IMR-90 (cell line): ENCODE data around the gene MYNN. TPM values are rescaled to one million over a fixed set of nuclear protein-coding genes. Genes with fewer than 3 reads are reported as not detected.
A peak's percentile ranks its signal among the peaks of the same experiment; 100 is the strongest.

Experiments
- ATAC-seq: fragments of 200-7000 bp; cut with Tn5 transposase; 2 replicates; pipeline ENCODE4 v1.9.1; 2020; ENCODE audit warnings: low read depth, mild to moderate bottlenecking, moderate library complexity
- BruUV-seq: library from RNA; stranded (reverse); fragments of 400-500 nt; replicated peaks from 2 replicates; lab custom pipeline; 2021; lab: Mats Ljungman, UMichigan
- CTCF ChIA-PET: fragments of 300-600 bp; formaldehyde crosslinking; extraction: SDS; loops from one replicate; lab custom pipeline; 2021; ENCODE audit warnings: antibody characterized with exemption; lab: Yijun Ruan, JAX
- POLR2A ChIA-PET: fragments of 300-600 bp; sonication (Branson Sonifier 250); formaldehyde crosslinking; loops from one replicate; lab custom pipeline; 2022; ENCODE audit warnings: antibody characterized with exemption; ENCODE audit not compliant: unreplicated experiment; lab: Charles Lee
- DNase-seq: peaks from one replicate; pipeline ENCODE4 v3.0.0; 2013
- H2AFZ ChIP-seq: replicated peaks from 2 replicates; pipeline ENCODE3; 2013; ENCODE audit warnings: low read length, mild to moderate bottlenecking; ENCODE audit not compliant: poor library complexity
- H2AK5ac ChIP-seq: 2 replicates; pipeline ENCODE4 v1.6.1; 2013; ENCODE audit warnings: low read depth, low read length, inconsistent platforms
- H2AK9ac ChIP-seq: replicated peaks from 2 replicates; pipeline ENCODE3; 2013; ENCODE audit warnings: mild to moderate bottlenecking, low read depth, low read length, moderate library complexity; ENCODE audit not compliant: poor library complexity
- H2BK120ac ChIP-seq: 2 replicates; pipeline ENCODE4 v1.6.1; 2013; ENCODE audit warnings: low read depth, low read length, inconsistent platforms
- H2BK15ac ChIP-seq: 3 replicates; pipeline ENCODE4 v1.6.1; 2013; ENCODE audit warnings: low read depth, low read length, inconsistent platforms
- H2BK20ac ChIP-seq: 2 replicates; pipeline ENCODE4 v1.6.1; 2013; ENCODE audit warnings: low read depth, mild to moderate bottlenecking, inconsistent platforms, low read length, moderate library complexity
- H2BK5ac ChIP-seq: 2 replicates; pipeline ENCODE4 v1.6.1; 2013; ENCODE audit warnings: mild to moderate bottlenecking, low read depth, low read length, inconsistent platforms; ENCODE audit not compliant: poor library complexity, severe bottlenecking
- H3K14ac ChIP-seq: replicated peaks from 2 replicates; pipeline ENCODE4 v1.6.1; 2013; ENCODE audit warnings: low read depth, low read length, inconsistent platforms
- H3K18ac ChIP-seq: 2 replicates; pipeline ENCODE4 v1.6.1; 2013; ENCODE audit warnings: low read depth, low read length, control low read depth
- H3K23ac ChIP-seq: 2 replicates; pipeline ENCODE4 v1.6.1; 2013; ENCODE audit warnings: low read depth, low read length, inconsistent platforms
- H3K27ac ChIP-seq: 2 replicates; pipeline ENCODE4 v1.5.1; 2013; ENCODE audit warnings: mild to moderate bottlenecking, control low read depth, low read length; ENCODE audit not compliant: insufficient read depth
- H3K27me3 ChIP-seq: 2 replicates; pipeline ENCODE4 v1.6.1; 2013; ENCODE audit warnings: low read length; ENCODE audit not compliant: control insufficient read depth, insufficient read depth
- H3K36me3 ChIP-seq: 2 replicates; pipeline ENCODE4 v1.6.1; 2013; ENCODE audit warnings: low read length, mixed read lengths; ENCODE audit not compliant: control insufficient read depth, insufficient read depth
- H3K4ac ChIP-seq: 2 replicates; pipeline ENCODE4 v1.6.1; 2013; ENCODE audit warnings: low read depth, low read length, inconsistent platforms
- H3K4me1 ChIP-seq: 2 replicates; pipeline ENCODE4 v1.6.1; 2013; ENCODE audit warnings: low read length, mixed read lengths; ENCODE audit not compliant: control insufficient read depth, insufficient read depth
- H3K4me2 ChIP-seq: 2 replicates; pipeline ENCODE4 v1.6.1; 2013; ENCODE audit warnings: low read depth, mild to moderate bottlenecking, control low read depth, low read length, moderate library complexity
- H3K4me3 ChIP-seq: 2 replicates; pipeline ENCODE4 v1.5.1; 2013; ENCODE audit warnings: low read depth, mild to moderate bottlenecking, control low read depth, low read length, moderate library complexity; ENCODE audit not compliant: insufficient read depth
- H3K56ac ChIP-seq: 2 replicates; pipeline ENCODE4 v1.6.1; 2013; ENCODE audit warnings: low read length, inconsistent platforms; ENCODE audit not compliant: insufficient read depth; ENCODE audit errors: extremely low read depth
- H3K79me1 ChIP-seq, 2 experiments: 2 replicates each; pipeline ENCODE4 v1.6.1; 2013; ENCODE audit warnings: low read length in 2 of 2, inconsistent platforms in 1 of 2, low read depth in 1 of 2
- H3K9ac ChIP-seq: 2 replicates; pipeline ENCODE4 v1.6.1; 2013; ENCODE audit warnings: low read depth, low read length, control low read depth
- H3K9me1 ChIP-seq: 2 replicates; pipeline ENCODE4 v1.6.1; 2013; ENCODE audit warnings: low read length, inconsistent platforms; ENCODE audit not compliant: insufficient read depth
- H3K9me3 ChIP-seq: 2 replicates; pipeline ENCODE4 v1.6.1; 2013; ENCODE audit warnings: low read length; ENCODE audit not compliant: control insufficient read depth, insufficient read depth
- H4K20me1 ChIP-seq: 2 replicates; pipeline ENCODE4 v1.6.1; 2013; ENCODE audit warnings: low read length, inconsistent platforms; ENCODE audit not compliant: insufficient read depth
- H4K5ac ChIP-seq: 2 replicates; pipeline ENCODE4 v1.6.1; 2013; ENCODE audit warnings: mild to moderate bottlenecking, low read depth, low read length, control low read depth
- H4K8ac ChIP-seq, 2 experiments: 2 replicates each; pipeline ENCODE4 v1.6.1; 2013; ENCODE audit warnings: low read depth in 2 of 2, low read length in 2 of 2, control low read depth in 1 of 2, inconsistent platforms in 1 of 2
- H4K91ac ChIP-seq: 2 replicates; pipeline ENCODE4 v1.6.1; 2013; ENCODE audit warnings: low read depth, low read length, inconsistent platforms; ENCODE audit not compliant: insufficient read depth
- BHLHE40 ChIP-seq: fragments of 150-350 bp; IDR thresholded peaks from 2 replicates; pipeline ENCODE4 v1.6.1; 2016; ENCODE audit warnings: mild to moderate bottlenecking, low read depth, low read length
- CEBPB ChIP-seq: IDR thresholded peaks from 2 replicates; pipeline ENCODE4 v1.6.1; 2012; ENCODE audit warnings: low read depth, low read length, improper control_type of control experiment
- CHD1 ChIP-seq: IDR thresholded peaks from 2 replicates; pipeline ENCODE4 v1.6.1; 2012; ENCODE audit warnings: low read depth, low read length, improper control_type of control experiment
- FOS ChIP-seq: fragments of 150-350 bp; IDR thresholded peaks from 2 replicates; pipeline ENCODE4 v1.6.1; 2016; ENCODE audit warnings: low read depth, low read length
- MAFK ChIP-seq: IDR thresholded peaks from 2 replicates; pipeline ENCODE4 v1.6.1; 2012; ENCODE audit warnings: low read depth, low read length, improper control_type of control experiment
- MAZ ChIP-seq: IDR thresholded peaks from 2 replicates; pipeline ENCODE4 v1.6.1; 2012; ENCODE audit warnings: low read depth, mild to moderate bottlenecking, low read length, improper control_type of control experiment, moderate library complexity, borderline replicate concordance
- MXI1 ChIP-seq: IDR thresholded peaks from 2 replicates; pipeline ENCODE4 v1.6.1; 2012; ENCODE audit warnings: low read depth, mild to moderate bottlenecking, low read length, moderate library complexity, borderline replicate concordance
- NFE2L2 ChIP-seq: fragments of 150-350 bp; IDR thresholded peaks from 2 replicates; pipeline ENCODE4 v1.6.1; 2016; ENCODE audit warnings: low read depth, mild to moderate bottlenecking, low read length
- POLR2A ChIP-seq: IDR thresholded peaks from 2 replicates; pipeline ENCODE4 v1.6.1; 2012; ENCODE audit warnings: mild to moderate bottlenecking, low read depth, low read length
- RAD21 ChIP-seq: IDR thresholded peaks from 2 replicates; pipeline ENCODE4 v1.6.1; 2012; ENCODE audit warnings: low read length, improper control_type of control experiment
- RCOR1 ChIP-seq: IDR thresholded peaks from 2 replicates; pipeline ENCODE4 v1.6.1; 2012; ENCODE audit warnings: mild to moderate bottlenecking, low read length, improper control_type of control experiment; ENCODE audit not compliant: insufficient replicate concordance
- RFX5 ChIP-seq: IDR thresholded peaks from 2 replicates; pipeline ENCODE4 v1.8.0; 2012; ENCODE audit warnings: low read depth, mild to moderate bottlenecking, low read length, moderate library complexity
- SMC3 ChIP-seq: fragments of 150-350 bp; IDR thresholded peaks from 2 replicates; pipeline ENCODE4 v1.6.1; 2016; ENCODE audit warnings: low read depth, mild to moderate bottlenecking, antibody characterized with exemption, low read length, moderate library complexity
- USF2 ChIP-seq: fragments of 150-350 bp; IDR thresholded peaks from 2 replicates; pipeline ENCODE4 v1.6.1; 2017; ENCODE audit warnings: mild to moderate bottlenecking, antibody characterized with exemption, low read length, low read depth
- WGBS, 2 experiments: methylation state at CpG; one replicate each; pipeline versions ENCODE4 v1.1.5 to v1.1.7; 2013; ENCODE audit warnings: missing lambda C conversion rate in 2 of 2; ENCODE audit not compliant: insufficient read length in 1 of 2; ENCODE audit errors: extremely low coverage in 2 of 2; 5-methylcytosine and 5-hydroxymethylcytosine counted together
- dilution Hi-C: fragments of 300-500 bp; cut with HindIII; formaldehyde crosslinking; loops from one replicate; pipeline ENCODE4 v1.14.3; 2018; ENCODE audit warnings: low sequenced_read_pairs; ENCODE audit not compliant: unreplicated experiment
- in situ Hi-C: fragments of 300-500 bp; cut with MboI; formaldehyde crosslinking; loops from 3 replicates; pipeline ENCODE4 v1.14.3; 2019; ENCODE audit warnings: low sequenced_read_pairs, inconsistent platforms, mixed read lengths
- intact Hi-C: fragments of 100-400 bp; cut with micrococcal nuclease; formaldehyde crosslinking; loops from 2 replicates; pipeline ENCODE4 v1.10.0; 2022
- polyA plus RNA-seq, 3 experiments: library from polyadenylated mRNA; depleted of rRNA; stranded (reverse); fragments of >200 nt; gene quantifications; 2 replicates each; pipeline ENCODE4 v1.2.3, GENCODE V29; 2012; ENCODE audit warnings: low replicate concordance in 1 of 3
- total RNA-seq: library from RNA; depleted of rRNA; stranded (reverse); fragments of >200 nt; gene quantifications from 2 replicates; pipeline ENCODE4 v1.2.3, GENCODE V29; 2012
- TF ChIP-seq, protein P1 (sequence below): fragments of 150-350 bp; IDR thresholded peaks from 2 replicates; pipeline ENCODE4 v1.6.1; 2016; ENCODE audit warnings: low read depth, mild to moderate bottlenecking, low read length, moderate library complexity, borderline replicate concordance
- TF ChIP-seq, protein P2 (sequence below): conservative IDR thresholded peaks from 2 replicates; pipeline ENCODE4 v1.5.1; 2012; ENCODE audit warnings: mild to moderate bottlenecking, low read depth, low read length, improper control_type of control experiment

Gene MYNN
- total and polyA plus RNA-seq, 2 of the 4 experiments (the other 2 are of a cell fraction): 11.8 to 26.9 TPM

DNA sequence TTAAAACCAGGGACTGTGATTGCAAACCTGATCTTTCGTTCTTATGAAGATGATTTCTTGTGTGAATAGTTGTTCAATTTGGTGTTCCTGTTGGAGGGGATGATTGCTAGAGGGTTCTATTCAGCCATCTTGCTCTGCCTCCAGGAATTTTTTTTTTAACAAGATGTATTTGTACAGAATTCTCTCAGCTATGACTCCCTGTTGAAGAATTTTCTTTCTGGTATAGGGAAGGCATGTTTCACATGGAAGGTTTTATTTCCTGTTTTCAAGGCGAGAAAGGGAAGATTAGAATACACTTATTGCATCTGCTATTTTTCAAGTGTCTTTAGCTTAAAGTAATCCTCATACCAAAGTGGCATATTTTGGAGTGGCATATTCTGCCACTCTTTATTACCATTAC lies 45.1 kb downstream of the MYNN start:
- no peak overlapping the region for H3K9ac ChIP-seq
- no peaks in the 10 kb centered on the region for H3K9me3 ChIP-seq
- no peaks in the 10 kb centered on the region for H3K27me3 ChIP-seq
- TF ChIP-seq RFX5 (no peak), NFE2L2 (no peak), SMC3 (no peak), FOS (no peak), MAZ (no peak), POLR2A (no peak), BHLHE40 (no peak), MXI1 (no peak), CHD1 (no peak), RCOR1 (no peak), RAD21 (no peak), USF2 (no peak), MAFK (no peak), CEBPB (no peak)
- TF ChIP-seq, protein P1, sequence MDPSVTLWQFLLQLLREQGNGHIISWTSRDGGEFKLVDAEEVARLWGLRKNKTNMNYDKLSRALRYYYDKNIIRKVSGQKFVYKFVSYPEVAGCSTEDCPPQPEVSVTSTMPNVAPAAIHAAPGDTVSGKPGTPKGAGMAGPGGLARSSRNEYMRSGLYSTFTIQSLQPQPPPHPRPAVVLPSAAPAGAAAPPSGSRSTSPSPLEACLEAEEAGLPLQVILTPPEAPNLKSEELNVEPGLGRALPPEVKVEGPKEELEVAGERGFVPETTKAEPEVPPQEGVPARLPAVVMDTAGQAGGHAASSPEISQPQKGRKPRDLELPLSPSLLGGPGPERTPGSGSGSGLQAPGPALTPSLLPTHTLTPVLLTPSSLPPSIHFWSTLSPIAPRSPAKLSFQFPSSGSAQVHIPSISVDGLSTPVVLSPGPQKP: no peak
- TF ChIP-seq, protein P2, sequence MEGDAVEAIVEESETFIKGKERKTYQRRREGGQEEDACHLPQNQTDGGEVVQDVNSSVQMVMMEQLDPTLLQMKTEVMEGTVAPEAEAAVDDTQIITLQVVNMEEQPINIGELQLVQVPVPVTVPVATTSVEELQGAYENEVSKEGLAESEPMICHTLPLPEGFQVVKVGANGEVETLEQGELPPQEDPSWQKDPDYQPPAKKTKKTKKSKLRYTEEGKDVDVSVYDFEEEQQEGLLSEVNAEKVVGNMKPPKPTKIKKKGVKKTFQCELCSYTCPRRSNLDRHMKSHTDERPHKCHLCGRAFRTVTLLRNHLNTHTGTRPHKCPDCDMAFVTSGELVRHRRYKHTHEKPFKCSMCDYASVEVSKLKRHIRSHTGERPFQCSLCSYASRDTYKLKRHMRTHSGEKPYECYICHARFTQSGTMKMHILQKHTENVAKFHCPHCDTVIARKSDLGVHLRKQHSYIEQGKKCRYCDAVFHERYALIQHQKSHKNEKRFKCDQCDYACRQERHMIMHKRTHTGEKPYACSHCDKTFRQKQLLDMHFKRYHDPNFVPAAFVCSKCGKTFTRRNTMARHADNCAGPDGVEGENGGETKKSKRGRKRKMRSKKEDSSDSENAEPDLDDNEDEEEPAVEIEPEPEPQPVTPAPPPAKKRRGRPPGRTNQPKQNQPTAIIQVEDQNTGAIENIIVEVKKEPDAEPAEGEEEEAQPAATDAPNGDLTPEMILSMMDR: no peak
- H2AK9ac ChIP-seq: no peak overlapping the region
- H3K79me1 ChIP-seq: no peaks in the 10 kb centered on the region
- no TSS peak for BruUV-seq
- H2AK5ac ChIP-seq: no peak overlapping the region
- peak overlapping the region; percentile 61; the same call in 1 of the 2 replicates for H3K4ac ChIP-seq
- H4K91ac ChIP-seq: peak overlapping the region; percentile 37; the same call in 1 of the 2 replicates
- H3K4me2 ChIP-seq: peak overlapping the region; percentile 55; the same call in 1 of the 2 replicates
- 0 out of 3 replicates have a peak overlapping the region, but pooled peaks have one; percentile 15 for H2BK15ac ChIP-seq
- intact Hi-C loops (no loop called here), in situ Hi-C loops (no loop called here), dilution Hi-C loops (no loop called here)
- H2BK120ac ChIP-seq: peak overlapping the region; percentile 77
- H3K36me3 ChIP-seq: no peaks in the 10 kb centered on the region
- H3K27ac ChIP-seq: no peak overlapping the region
- POLR2A ChIA-PET: no interaction called here
- H2BK5ac ChIP-seq: peak overlapping the region; percentile 55
- H3K14ac ChIP-seq: peak overlapping the region; percentile 75; the same call in 1 of the 2 replicates
- peak; percentile 58 for DNase-seq
- H2BK20ac ChIP-seq: peak overlapping the region; percentile 71
- peak; percentile 86 for ATAC-seq
- H4K20me1 ChIP-seq: no peaks in the 10 kb centered on the region
- peaks cover under 1% of the 10 kb centered on the region; the same call in 1 of the 2 replicates for H3K9me1 ChIP-seq
- H3K23ac ChIP-seq: no peak overlapping the region; the same call in 1 of the 2 replicates
- no peak overlapping the region for H3K56ac ChIP-seq
- CTCF ChIA-PET: no interaction called here
- WGBS, 2 experiments: no CpG with 5 or more reads among the region's 2 CpGs
- peak overlapping the region; percentile 53 to 79; a peak in 3 of 4 replicates for H4K8ac ChIP-seq
- H4K5ac ChIP-seq: peak overlapping the region; percentile 0; the same call in 1 of the 2 replicates
- peaks cover 3% of the 10 kb centered on the region for H3K4me1 ChIP-seq
- no peak overlapping the region for H3K4me3 ChIP-seq
- H3K18ac ChIP-seq: peak overlapping the region; percentile 54; the same call in 1 of the 2 replicates
- peak overlapping the region; percentile 90 for H2AFZ ChIP-seq
